Measurements from ENCODE around the gene SCAP. TPM values are rescaled to one million over a fixed set of nuclear protein-coding genes. Genes with fewer than 3 reads are reported as not detected.

The SCAP gene
- total and polyA plus RNA-seq, 2 of the 4 experiments (the other 2 are of a cell fraction), result 25.3 to 34.6 TPM

DNA sequence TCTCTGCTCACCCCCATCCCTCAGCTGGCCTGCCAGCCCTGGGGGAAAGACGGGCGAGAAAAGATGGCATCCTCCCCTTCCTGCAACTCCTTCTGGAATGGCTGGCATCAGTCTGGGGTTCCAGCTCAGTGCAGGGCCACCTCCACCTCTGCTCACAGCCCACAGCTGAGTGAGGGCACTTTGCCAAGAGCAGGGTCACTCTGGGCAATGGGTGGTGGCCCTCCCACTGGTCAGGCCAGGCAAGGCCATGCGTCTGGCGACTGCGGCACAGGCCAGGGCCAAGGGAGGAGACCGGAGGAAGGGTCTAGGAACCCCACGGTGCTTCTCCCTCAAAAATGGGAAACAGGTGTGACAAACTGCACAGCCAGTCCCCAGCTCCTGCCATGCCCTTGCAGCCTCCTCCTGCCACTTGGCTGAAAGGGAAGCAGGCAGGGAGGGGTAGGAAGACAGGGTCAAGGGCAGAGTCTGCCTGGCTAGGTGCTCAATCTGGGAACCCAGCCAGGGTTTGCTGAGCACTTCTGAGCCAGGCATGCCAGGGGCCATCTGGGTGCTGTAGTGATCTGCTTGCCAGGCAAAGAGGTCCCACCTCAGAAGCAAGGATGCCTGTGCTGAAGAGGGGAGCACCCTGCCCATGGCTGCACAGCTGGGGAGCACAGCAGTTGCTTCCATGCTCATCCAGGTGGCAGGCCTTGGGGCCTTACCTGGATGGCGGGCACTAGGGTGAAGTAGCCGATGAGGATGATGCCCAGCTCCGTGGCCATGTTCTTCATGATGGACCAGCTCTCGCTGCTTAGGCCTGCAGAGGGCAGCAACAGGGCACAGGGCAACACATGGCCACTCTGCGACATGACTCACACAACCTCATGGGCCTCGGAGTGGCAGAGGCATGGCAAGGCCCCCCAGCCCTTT, 53.7 kb downstream of the SCAP start:
- H3K4me2 ChIP-seq (ENCODE audit: low read depth, low read length), result no peak overlapping the region
- H2AK5ac ChIP-seq (ENCODE audit: low read depth, low read length), result peak overlapping the region; percentile 41; the same call in 1 of the 2 replicates
- peak overlapping the region; percentile 64; the same call in 1 of the 2 replicates for H4K91ac ChIP-seq (ENCODE audit: insufficient read depth, low read depth, low read length)
- peak overlapping the region; percentile 79; the same call in 1 of the 2 replicates for H3K27ac ChIP-seq (ENCODE audit: insufficient read depth, low read length)
- H2BK5ac ChIP-seq (ENCODE audit: low read depth, low read length, poor library complexity, severe bottlenecking), result no peak overlapping the region
- CTCF ChIA-PET, result interaction anchor here (0.7 to 1.3 kb wide), 4 partner anchors 9 to 53 kb away, joined by 3 read pairs; partner anchors contain the start of gene SCAP
- peaks cover 34% of the 10 kb centered on the region for H3K36me3 ChIP-seq (ENCODE audit: control insufficient read depth, insufficient read depth, low read length)
- WGBS, 2 experiments (ENCODE audit: extremely low coverage in 2 of 2, insufficient read length in 1 of 2), result 94% methylated on average over 4 of the region's 13 CpGs; no CpG with 5 or more reads in 1 of the 2 experiments
- intact Hi-C loops (cut with micrococcal nuclease) (loop anchor here (1.0 kb wide), 4 partner anchors 24 to 367 kb away; partner anchors contain the start of genes ELP6 and SCAP), dilution Hi-C loops (cut with HindIII; ENCODE audit: low sequenced_read_pairs, unreplicated experiment) (no loop called here), in situ Hi-C loops (cut with MboI; ENCODE audit: low sequenced_read_pairs) (loop anchor here (5.0 kb wide), 2 partner anchors 55 to 365 kb away; partner anchors contain the start of gene SCAP)
- BruUV-seq (replicated peaks), result no TSS peak
- no peak overlapping the region for H3K18ac ChIP-seq (ENCODE audit: low read depth, low read length)
- H3K4me1 ChIP-seq (ENCODE audit: control insufficient read depth, insufficient read depth, low read length), result peaks cover 10% of the 10 kb centered on the region; the same call in 1 of the 2 replicates
- no peak overlapping the region for H3K56ac ChIP-seq (ENCODE audit: extremely low read depth, insufficient read depth, low read length)
- peak overlapping the region; percentile 77 for H3K4ac ChIP-seq (ENCODE audit: low read depth, low read length)
- no peak overlapping the region for H3K4me3 ChIP-seq (ENCODE audit: insufficient read depth, low read depth, low read length)
- no peak overlapping the region for H2BK20ac ChIP-seq (ENCODE audit: low read depth, low read length)
- peaks cover 0 to 26% of the 10 kb centered on the region in 2 experiments; a peak in 1 of 4 replicates for H3K79me1 ChIP-seq (ENCODE audit: low read depth in 1 of 2, low read length in 2 of 2)
- peak overlapping the region; percentile 93 for H4K5ac ChIP-seq (ENCODE audit: low read depth, low read length)
- peak overlapping the region; percentile 45 for H2AK9ac ChIP-seq (replicated peaks; ENCODE audit: low read depth, low read length, poor library complexity)
- no peak overlapping the region for H2BK15ac ChIP-seq (ENCODE audit: low read depth, low read length)
- H3K14ac ChIP-seq (replicated peaks; ENCODE audit: low read depth, low read length), result no peak overlapping the region
- H2AFZ ChIP-seq (replicated peaks; ENCODE audit: low read length, poor library complexity), result no peak overlapping the region
- H3K9me1 ChIP-seq (ENCODE audit: insufficient read depth, low read length), result peaks cover 23% of the 10 kb centered on the region
- ATAC-seq (ENCODE audit: low read depth) (no peak), DNase-seq (no peak)
- H4K8ac ChIP-seq (ENCODE audit: low read depth in 2 of 2, low read length in 2 of 2), result peak overlapping the region; percentile 88 to 95
- H3K27me3 ChIP-seq (ENCODE audit: control insufficient read depth, insufficient read depth, low read length), result no peaks in the 10 kb centered on the region
- H3K23ac ChIP-seq (ENCODE audit: low read depth, low read length), result no peak overlapping the region
- H3K9me3 ChIP-seq (ENCODE audit: control insufficient read depth, insufficient read depth, low read length), result no peaks in the 10 kb centered on the region
- POLR2A ChIA-PET (ENCODE audit: unreplicated experiment), result no interaction called here
- no peak overlapping the region for H3K9ac ChIP-seq (ENCODE audit: low read depth, low read length)
- H4K20me1 ChIP-seq (ENCODE audit: insufficient read depth, low read length), result peaks cover 10% of the 10 kb centered on the region; the same call in 1 of the 2 replicates
- H2BK120ac ChIP-seq (ENCODE audit: low read depth, low read length), result no peak overlapping the region
- TF ChIP-seq POLR2A (IDR thresholded peaks at IDR 0.05; ENCODE audit: low read depth, low read length) (no peak), MAFK (IDR thresholded peaks at IDR 0.05; ENCODE audit: low read depth, low read length) (no peak), MXI1 (IDR thresholded peaks at IDR 0.05; ENCODE audit: borderline replicate concordance, low read depth, low read length) (peak; percentile 61; the same call in 1 of the 2 replicates), CEBPB (IDR thresholded peaks at IDR 0.05; ENCODE audit: low read depth, low read length) (no peak), MAZ (IDR thresholded peaks at IDR 0.05; ENCODE audit: borderline replicate concordance, low read depth, low read length) (no peak), SMC3 (IDR thresholded peaks at IDR 0.05; ENCODE audit: low read depth, low read length) (no peak), RAD21 (IDR thresholded peaks at IDR 0.05; ENCODE audit: low read length) (no peak), CHD1 (IDR thresholded peaks at IDR 0.05; ENCODE audit: low read depth, low read length) (no peak), BHLHE40 (IDR thresholded peaks at IDR 0.05; ENCODE audit: low read depth, low read length) (no peak), USF2 (IDR thresholded peaks at IDR 0.05; ENCODE audit: low read depth, low read length) (no peak), FOS (IDR thresholded peaks at IDR 0.05; ENCODE audit: low read depth, low read length) (no peak), RFX5 (IDR thresholded peaks at IDR 0.05; ENCODE audit: low read depth, low read length) (no peak), RCOR1 (IDR thresholded peaks at IDR 0.05; ENCODE audit: insufficient replicate concordance, low read length) (no peak)
- TF ChIP-seq, protein P1, sequence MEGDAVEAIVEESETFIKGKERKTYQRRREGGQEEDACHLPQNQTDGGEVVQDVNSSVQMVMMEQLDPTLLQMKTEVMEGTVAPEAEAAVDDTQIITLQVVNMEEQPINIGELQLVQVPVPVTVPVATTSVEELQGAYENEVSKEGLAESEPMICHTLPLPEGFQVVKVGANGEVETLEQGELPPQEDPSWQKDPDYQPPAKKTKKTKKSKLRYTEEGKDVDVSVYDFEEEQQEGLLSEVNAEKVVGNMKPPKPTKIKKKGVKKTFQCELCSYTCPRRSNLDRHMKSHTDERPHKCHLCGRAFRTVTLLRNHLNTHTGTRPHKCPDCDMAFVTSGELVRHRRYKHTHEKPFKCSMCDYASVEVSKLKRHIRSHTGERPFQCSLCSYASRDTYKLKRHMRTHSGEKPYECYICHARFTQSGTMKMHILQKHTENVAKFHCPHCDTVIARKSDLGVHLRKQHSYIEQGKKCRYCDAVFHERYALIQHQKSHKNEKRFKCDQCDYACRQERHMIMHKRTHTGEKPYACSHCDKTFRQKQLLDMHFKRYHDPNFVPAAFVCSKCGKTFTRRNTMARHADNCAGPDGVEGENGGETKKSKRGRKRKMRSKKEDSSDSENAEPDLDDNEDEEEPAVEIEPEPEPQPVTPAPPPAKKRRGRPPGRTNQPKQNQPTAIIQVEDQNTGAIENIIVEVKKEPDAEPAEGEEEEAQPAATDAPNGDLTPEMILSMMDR (conservative IDR thresholded peaks at IDR 0.05; ENCODE audit: low read depth, low read length), result peak; percentile 36

All from IMR-90 (cell line).